H54 (cell line): ENCODE data around the gene SYNE1.
"Not testable (repeated sequence)": the region's sequence is repeated elsewhere in the genome, so short reads cannot be mapped to it uniquely, and the experiment has no call there.

Experiments
- DNase-seq: peaks from one replicate; pipeline ENCODE4 v3.0.0; 2011; ENCODE audit warnings: low spot score, mixed read lengths; ENCODE audit not compliant: insufficient read length
- FAIRE-seq: peaks from 3 replicates; lab custom pipeline; 2011; peaks lifted over from hg19 to GRCh38; lab: Jason Lieb, UNC
- POLR2A ChIP-seq: IDR thresholded peaks from 2 replicates; pipeline ENCODE4 v1.6.1; 2011; ENCODE audit warnings: low read depth, mild to moderate bottlenecking, low read length

Gene SYNE1

GRCh38 chr6:152508477-152508876 lies 128.7 kb downstream of the SYNE1 start:
- FAIRE-seq (no peak), DNase-seq (no peak)
- no peak for TF ChIP-seq POLR2A

GRCh38 chr6:152503546-152503945 lies 133.6 kb downstream of the SYNE1 start:
- DNase-seq (no peak), FAIRE-seq (no peak)
- TF ChIP-seq POLR2A = no peak

- no peak for DNase-seq
- TF ChIP-seq POLR2A = no peak
- FAIRE-seq = no peak
These were observed 134.6 kb downstream of the SYNE1 start for GRCh38 chr6:152502421-152503188.

- DNase-seq = no peak
- no peak for FAIRE-seq
- no peak for TF ChIP-seq POLR2A
These were observed 137.2 kb downstream of the SYNE1 start for GRCh38 chr6:152499931-152500330.

GRCh38 chr6:152496731-152497130 lies 140.4 kb downstream of the SYNE1 start:
- DNase-seq = no peak
- TF ChIP-seq POLR2A = no peak
- FAIRE-seq = no peak

- not testable (repeated sequence) for DNase-seq, FAIRE-seq
These were observed 141.7 kb downstream of the SYNE1 start for GRCh38 chr6:152495456-152495855.

- FAIRE-seq, DNase-seq: not testable (repeated sequence)
These were observed 144.9 kb downstream of the SYNE1 start for GRCh38 chr6:152492281-152492680.

- DNase-seq, FAIRE-seq: not testable (repeated sequence)
These were observed 145.7 kb downstream of the SYNE1 start for GRCh38 chr6:152491501-152491900.

GRCh38 chr6:152490971-152491378 lies 146.2 kb downstream of the SYNE1 start:
- FAIRE-seq, DNase-seq: not testable (repeated sequence)

GRCh38 chr6:152484806-152485205 lies 152.4 kb downstream of the SYNE1 start:
- DNase-seq (no peak), FAIRE-seq (no peak)
- no peak for TF ChIP-seq POLR2A

- no peak for TF ChIP-seq POLR2A
- no peak for FAIRE-seq
- DNase-seq = no peak
These were observed 154.9 kb downstream of the SYNE1 start for GRCh38 chr6:152482289-152482688.

- FAIRE-seq = no peak
- no peak for TF ChIP-seq POLR2A
- DNase-seq = no peak
These were observed 158.7 kb downstream of the SYNE1 start for GRCh38 chr6:152478377-152479010.

GRCh38 chr6:152474354-152474753 lies 162.8 kb downstream of the SYNE1 start:
- FAIRE-seq = no peak
- TF ChIP-seq POLR2A = no peak
- no peak for DNase-seq

GRCh38 chr6:152472325-152472724 lies 164.8 kb downstream of the SYNE1 start:
- DNase-seq (no peak), FAIRE-seq (no peak)
- no peak for TF ChIP-seq POLR2A

- DNase-seq (no peak), FAIRE-seq (no peak)
- TF ChIP-seq POLR2A = no peak
These were observed 165.5 kb downstream of the SYNE1 start for GRCh38 chr6:152471456-152472265.
